PC-9 (cell line): ENCODE measurements around the gene CERCAM. TPM values are rescaled to one million over a fixed set of nuclear protein-coding genes. Genes with fewer than 3 reads are reported as not detected.

ENCODE experiments used
- BruUV-seq: library from RNA; stranded (reverse); fragments of 400-500 nt; replicated peaks from 2 replicates; lab custom pipeline; 2021; lab: Mats Ljungman, UMichigan
- CTCF ChIA-PET: fragments of 300-600 bp; sonication (Branson Sonifier 250); formaldehyde crosslinking; loops from one replicate; lab custom pipeline; 2022; ENCODE audit warnings: antibody characterized with exemption; lab: Charles Lee
- POLR2A ChIA-PET: fragments of 300-600 bp; sonication (Branson Sonifier 250); formaldehyde crosslinking; loops from one replicate; lab custom pipeline; 2022; ENCODE audit warnings: antibody characterized with exemption; ENCODE audit not compliant: unreplicated experiment; lab: Charles Lee
- DNase-seq, 2 experiments: peaks; one replicate each; pipeline versions ENCODE4 v3.0.0 to v3.0.0-alpha.2; 2015 to 2022; ENCODE audit warnings: mixed read lengths in 1 of 2
- H2AFZ ChIP-seq: fragments of 200-600 bp; sonication (generic); 2 replicates; pipeline ENCODE4 v1.8.1; 2017; ENCODE audit warnings: antibody characterized with exemption
- H3F3A ChIP-seq: fragments of 200-600 bp; sonication (generic); 2 replicates; pipeline ENCODE4 v1.8.1; 2017; ENCODE audit warnings: antibody characterized with exemption, mild to moderate bottlenecking, low read depth; ENCODE audit not compliant: insufficient read depth
- H3K27ac ChIP-seq: fragments of 200-600 bp; sonication (generic); 2 replicates; pipeline ENCODE4 v1.6.1; 2016; ENCODE audit warnings: mixed run types
- H3K27me3 ChIP-seq: fragments of 200-600 bp; sonication (generic); 2 replicates; pipeline ENCODE4 v1.6.1; 2016; ENCODE audit warnings: low read depth, mixed run types; ENCODE audit not compliant: insufficient read depth
- H3K36me3 ChIP-seq: fragments of 200-600 bp; sonication (generic); 2 replicates; pipeline ENCODE4 v1.6.1; 2016; ENCODE audit warnings: low read depth, mixed run types
- H3K4me1 ChIP-seq: fragments of 200-600 bp; sonication (generic); replicated peaks from 2 replicates; pipeline ENCODE4 v1.6.1; 2016; ENCODE audit warnings: mixed run types; ENCODE audit not compliant: insufficient read depth
- H3K4me2 ChIP-seq: fragments of 200-600 bp; sonication (generic); 2 replicates; pipeline ENCODE4 v1.6.1; 2017; ENCODE audit warnings: mixed run types
- H3K4me3 ChIP-seq: fragments of 200-600 bp; sonication (generic); 2 replicates; pipeline ENCODE4 v1.6.1; 2016; ENCODE audit warnings: mixed run types
- H3K79me2 ChIP-seq: fragments of 200-600 bp; sonication (generic); 2 replicates; pipeline ENCODE4 v1.6.1; 2017; ENCODE audit warnings: low read depth, mixed run types
- H3K9me2 ChIP-seq: fragments of 200-600 bp; sonication (generic); 2 replicates; pipeline ENCODE4 v1.8.1; 2017; ENCODE audit warnings: mild to moderate bottlenecking; ENCODE audit not compliant: insufficient read depth
- H3K9me3 ChIP-seq: fragments of 200-600 bp; sonication (generic); 2 replicates; pipeline ENCODE4 v1.8.1; 2016; ENCODE audit warnings: low read depth; ENCODE audit not compliant: insufficient read depth
- H4K20me1 ChIP-seq: fragments of 200-600 bp; sonication (generic); 2 replicates; pipeline ENCODE4 v1.8.1; 2017; ENCODE audit not compliant: insufficient read depth
- EZH2 ChIP-seq: fragments of 200-600 bp; sonication (generic); IDR thresholded peaks from 2 replicates; pipeline ENCODE4 v1.8.0; 2017; ENCODE audit warnings: antibody characterized with exemption, low read depth
- intact Hi-C: fragments of 100-400 bp; cut with micrococcal nuclease; formaldehyde crosslinking; loops from one replicate; pipeline ENCODE4 v1.10.0; 2022; ENCODE audit not compliant: unreplicated experiment
- total RNA-seq: library from RNA; stranded (reverse); gene quantifications from 2 replicates; pipeline ENCODE4 v1.2.3, GENCODE V29; 2021
- TF ChIP-seq, protein P1 (sequence below): fragments of 200-600 bp; sonication (generic); conservative IDR thresholded peaks from 2 replicates; pipeline ENCODE4 v1.6.1; 2017; ENCODE audit warnings: mixed run types, antibody characterized with exemption, mild to moderate bottlenecking, moderate library complexity

The CERCAM gene
- total RNA-seq, 1 experiment from 2014 or later = 87.2 TPM

DNA sequence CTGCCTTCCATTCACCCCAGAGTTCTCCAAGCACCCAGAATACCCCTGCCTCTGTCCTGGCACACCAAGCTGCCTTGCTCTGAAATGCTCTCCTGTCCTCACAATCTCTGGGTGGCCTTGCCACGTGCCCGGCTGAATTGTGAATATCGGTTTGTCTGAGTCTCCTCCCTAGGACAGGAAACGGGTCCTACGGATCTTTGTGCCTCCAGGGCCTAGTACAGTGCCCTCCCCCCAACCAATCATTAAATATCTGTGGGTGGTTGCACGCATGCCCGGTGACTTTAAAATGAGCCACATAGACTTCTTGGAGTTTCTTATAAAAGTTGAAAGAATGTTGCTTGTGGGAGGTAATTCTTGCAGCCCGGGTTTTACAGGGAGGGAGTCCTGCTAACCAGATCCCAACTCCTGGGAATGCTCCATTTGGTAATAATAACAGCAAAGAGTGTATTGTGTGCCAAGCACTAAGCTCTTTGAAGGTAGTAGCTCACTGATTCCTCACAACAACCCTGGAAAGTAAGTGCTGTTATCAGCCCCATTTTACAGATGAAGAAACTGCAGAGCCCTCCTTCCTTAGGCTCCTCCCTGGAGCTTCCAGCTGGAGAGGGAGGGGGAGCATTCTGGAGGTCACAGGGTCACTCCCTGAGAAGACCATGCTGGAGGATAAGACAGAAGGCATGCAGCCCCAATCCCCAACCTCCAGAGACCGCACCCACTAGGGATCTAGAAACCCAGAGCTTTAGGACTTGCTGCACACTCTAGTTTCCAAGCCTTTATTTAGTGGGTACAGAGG lies 26.1 kb upstream of the CERCAM start:
- no TSS peak for BruUV-seq
- no peaks in the 10 kb centered on the region for H3K27me3 ChIP-seq
- no peaks in the 10 kb centered on the region for H3K4me1 ChIP-seq
- no peak overlapping the region for H2AFZ ChIP-seq
- no peaks in the 10 kb centered on the region for H3K36me3 ChIP-seq
- POLR2A ChIA-PET = no interaction called here
- no peak overlapping the region for H3K4me3 ChIP-seq
- peaks cover 15% of the 10 kb centered on the region; the same call in 1 of the 2 replicates for H3F3A ChIP-seq
- H3K79me2 ChIP-seq = no peaks in the 10 kb centered on the region
- H3K9me3 ChIP-seq = no peaks in the 10 kb centered on the region
- CTCF ChIA-PET = no interaction called here
- TF ChIP-seq, protein P1, sequence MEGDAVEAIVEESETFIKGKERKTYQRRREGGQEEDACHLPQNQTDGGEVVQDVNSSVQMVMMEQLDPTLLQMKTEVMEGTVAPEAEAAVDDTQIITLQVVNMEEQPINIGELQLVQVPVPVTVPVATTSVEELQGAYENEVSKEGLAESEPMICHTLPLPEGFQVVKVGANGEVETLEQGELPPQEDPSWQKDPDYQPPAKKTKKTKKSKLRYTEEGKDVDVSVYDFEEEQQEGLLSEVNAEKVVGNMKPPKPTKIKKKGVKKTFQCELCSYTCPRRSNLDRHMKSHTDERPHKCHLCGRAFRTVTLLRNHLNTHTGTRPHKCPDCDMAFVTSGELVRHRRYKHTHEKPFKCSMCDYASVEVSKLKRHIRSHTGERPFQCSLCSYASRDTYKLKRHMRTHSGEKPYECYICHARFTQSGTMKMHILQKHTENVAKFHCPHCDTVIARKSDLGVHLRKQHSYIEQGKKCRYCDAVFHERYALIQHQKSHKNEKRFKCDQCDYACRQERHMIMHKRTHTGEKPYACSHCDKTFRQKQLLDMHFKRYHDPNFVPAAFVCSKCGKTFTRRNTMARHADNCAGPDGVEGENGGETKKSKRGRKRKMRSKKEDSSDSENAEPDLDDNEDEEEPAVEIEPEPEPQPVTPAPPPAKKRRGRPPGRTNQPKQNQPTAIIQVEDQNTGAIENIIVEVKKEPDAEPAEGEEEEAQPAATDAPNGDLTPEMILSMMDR = no peak
- TF ChIP-seq EZH2 = no peak
- no peak overlapping the region for H3K27ac ChIP-seq
- intact Hi-C loops = no loop called here
- no peak overlapping the region for H3K4me2 ChIP-seq
- no peaks in the 10 kb centered on the region for H4K20me1 ChIP-seq
- no peaks in the 10 kb centered on the region for H3K9me2 ChIP-seq
- no peak for DNase-seq

DNA sequence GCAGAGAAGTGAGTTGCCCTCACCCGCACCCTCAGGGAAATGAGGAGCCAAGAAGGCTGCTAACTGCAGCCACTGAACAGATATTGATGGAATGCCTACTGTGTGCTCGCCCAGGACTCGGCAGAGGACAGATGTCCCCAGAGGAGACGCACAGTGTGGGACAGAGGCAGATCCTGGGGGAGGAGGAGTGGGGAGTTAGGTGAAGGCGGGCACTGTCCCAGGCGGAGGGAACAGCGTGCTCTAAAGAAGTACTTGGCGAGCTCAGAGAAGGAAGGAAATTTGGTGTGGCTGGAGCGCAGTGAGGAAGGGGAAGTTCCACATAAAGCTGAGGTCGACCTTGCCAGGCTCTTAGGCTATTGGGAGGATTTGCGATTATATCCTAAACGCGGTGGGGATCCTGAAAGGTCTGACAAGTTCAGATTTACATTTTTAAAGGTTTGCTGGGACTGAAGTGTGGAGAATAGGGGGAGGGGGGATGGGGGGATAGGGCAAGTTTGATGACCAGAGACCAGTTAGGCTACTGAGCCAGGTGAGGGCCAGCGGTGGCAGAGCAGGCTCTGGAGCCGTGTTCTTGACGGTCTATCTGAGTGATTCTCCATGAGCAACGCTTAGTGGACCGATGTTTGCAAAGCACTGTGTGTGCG lies 23.6 kb upstream of the CERCAM start:
- Histone ChIP-seq H3K4me3 (no peak overlapping the region), H4K20me1 (no peaks in the 10 kb centered on the region), H3F3A (peaks cover 9% of the 10 kb centered on the region; the same call in 1 of the 2 replicates), H3K27me3 (no peaks in the 10 kb centered on the region), H3K4me1 (no peaks in the 10 kb centered on the region), H3K27ac (no peak overlapping the region), H3K4me2 (no peak overlapping the region), H3K9me2 (no peaks in the 10 kb centered on the region), H3K9me3 (no peaks in the 10 kb centered on the region), H3K36me3 (no peaks in the 10 kb centered on the region), H3K79me2 (no peaks in the 10 kb centered on the region), H2AFZ (no peak overlapping the region)
- no peak for TF ChIP-seq EZH2
- TF ChIP-seq, protein P1 = no peak
- DNase-seq = no peak
- ChIA-PET POLR2A (no interaction called here), CTCF (no interaction called here)
- intact Hi-C loops = no loop called here
- BruUV-seq = no TSS peak

DNA sequence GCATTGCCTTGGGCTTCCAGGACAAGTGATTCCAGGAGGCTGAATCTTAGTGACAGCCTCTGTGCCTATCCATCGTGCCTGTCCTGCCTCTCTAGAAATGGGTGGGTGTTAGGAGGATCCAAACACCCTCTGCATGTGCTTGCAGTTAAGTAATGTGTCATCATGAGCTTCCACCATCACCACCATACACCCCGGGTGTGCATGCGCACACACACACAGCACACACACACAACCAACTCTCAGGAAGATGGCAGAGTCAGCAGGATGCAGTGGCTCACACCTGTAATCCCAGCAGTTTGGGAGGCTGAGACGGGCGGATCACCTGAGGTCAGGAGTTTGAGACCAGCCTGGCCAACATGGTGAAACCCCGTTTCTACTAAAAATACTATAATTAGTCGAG lies 22.8 kb upstream of the CERCAM start:
- no peak for DNase-seq
- BruUV-seq = no TSS peak
- intact Hi-C loops = no loop called here
- Histone ChIP-seq H3K27me3 (no peaks in the 10 kb centered on the region), H3K79me2 (no peaks in the 10 kb centered on the region), H3K9me2 (no peaks in the 10 kb centered on the region), H2AFZ (no peak overlapping the region), H3K36me3 (no peaks in the 10 kb centered on the region), H3F3A (peaks cover 9% of the 10 kb centered on the region; the same call in 1 of the 2 replicates), H3K9me3 (no peaks in the 10 kb centered on the region), H3K27ac (no peak overlapping the region), H3K4me1 (no peaks in the 10 kb centered on the region), H3K4me2 (no peak overlapping the region), H4K20me1 (no peaks in the 10 kb centered on the region), H3K4me3 (no peak overlapping the region)
- ChIA-PET CTCF (interaction anchor here (0.6 to 0.7 kb wide), 2 partner anchors 25 to 36 kb away, joined by 3 to 6 read pairs; no protein-coding TSS in a partner anchor), POLR2A (interaction anchor here (0.6 kb wide), 1 partner anchor 23 kb away, joined by 4 read pairs; no protein-coding TSS in a partner anchor)
- TF ChIP-seq, protein P1 = no peak
- no peak for TF ChIP-seq EZH2
